ENCODE data around the gene PPFIBP2.

Gene PPFIBP2

DNA sequence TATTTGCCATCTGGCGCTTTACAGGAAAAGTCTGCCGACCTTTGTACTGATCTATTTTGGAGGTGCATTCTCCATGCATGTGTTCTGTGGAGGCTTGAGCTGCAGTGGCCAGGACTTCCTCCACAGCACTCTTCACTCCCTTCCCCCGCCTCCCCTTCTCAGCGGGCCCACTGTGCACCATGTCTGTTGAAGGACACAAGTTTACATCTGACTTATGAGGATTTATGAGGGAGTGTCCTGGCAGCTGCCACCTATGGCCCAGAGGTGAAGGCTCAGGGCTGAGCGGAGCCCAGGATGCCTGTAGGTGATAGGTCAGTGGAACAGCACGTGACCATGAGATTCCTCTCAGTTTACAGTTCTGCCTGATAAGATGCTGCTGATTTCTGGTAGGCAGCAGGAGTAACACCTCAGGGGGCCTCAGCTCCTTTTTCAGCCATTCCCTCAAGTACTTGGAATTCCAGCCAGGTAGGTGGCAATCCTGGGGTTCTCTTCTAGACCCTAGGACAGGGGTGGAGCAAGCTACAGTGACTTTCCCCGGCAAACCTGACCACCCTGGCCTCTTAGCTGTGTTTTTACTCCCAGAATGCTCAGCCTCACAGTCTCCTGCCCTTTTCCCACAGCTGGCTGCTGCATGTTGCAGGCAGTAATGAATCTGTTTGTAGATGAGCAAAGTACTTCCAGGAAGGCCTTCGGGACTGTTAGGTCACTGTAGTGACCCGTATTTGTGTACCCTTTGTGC is 59.9 kb downstream of the PPFIBP2 start:
- TF ChIP-seq CTCF (IDR thresholded peaks at IDR 0.05; ENCODE audit: low read depth, low read length, missing control alignments): no peak
- DNase-seq (ENCODE audit: extremely low read depth, low read depth): no peak
- no peak overlapping the region for H3K4me3 ChIP-seq (replicated peaks; ENCODE audit: low read depth, low read length)

DNA sequence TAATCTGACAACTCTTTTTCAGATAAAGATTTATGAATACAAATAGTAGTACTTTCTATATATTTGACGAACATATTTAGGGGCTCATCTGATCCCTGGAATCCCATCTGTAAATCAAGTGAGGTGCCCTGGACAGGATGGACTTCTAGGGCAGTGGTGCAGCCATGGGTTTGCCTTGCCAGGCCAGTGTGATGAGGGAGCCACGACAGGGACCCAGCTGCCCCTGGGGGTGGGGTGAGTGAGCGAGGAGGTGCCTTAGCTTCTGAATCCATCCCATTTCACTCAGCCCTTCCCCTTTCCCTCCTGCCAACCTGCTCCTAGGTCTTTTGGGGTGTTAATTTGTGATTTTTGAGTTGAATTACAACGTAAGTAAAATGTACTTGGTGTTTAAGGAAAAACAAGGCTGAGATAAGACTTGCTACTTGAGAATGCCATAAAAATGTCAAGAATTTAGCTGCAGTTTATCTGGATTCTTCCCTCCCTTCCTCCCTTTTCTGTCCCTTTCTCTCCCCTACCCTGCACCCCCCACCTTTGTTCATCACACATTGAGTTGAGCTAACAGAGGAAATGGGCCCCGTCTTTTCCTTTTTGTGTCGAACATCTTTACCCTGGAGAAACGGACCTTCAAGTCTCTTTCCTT is 60.8 kb downstream of the PPFIBP2 start:
- no peak for TF ChIP-seq CTCF (IDR thresholded peaks at IDR 0.05; ENCODE audit: low read depth, low read length, missing control alignments)
- DNase-seq (ENCODE audit: extremely low read depth, low read depth): no peak
- no peak overlapping the region for H3K4me3 ChIP-seq (replicated peaks; ENCODE audit: low read depth, low read length)

GRCh38 chr11:7575841-7576725 is 62.3 kb downstream of the PPFIBP2 start:
- no peak for DNase-seq (ENCODE audit: extremely low read depth, low read depth)
- TF ChIP-seq CTCF (IDR thresholded peaks at IDR 0.05; ENCODE audit: low read depth, low read length, missing control alignments): no peak
- H3K4me3 ChIP-seq (replicated peaks; ENCODE audit: low read depth, low read length): peak overlapping the region; percentile 50

DNA sequence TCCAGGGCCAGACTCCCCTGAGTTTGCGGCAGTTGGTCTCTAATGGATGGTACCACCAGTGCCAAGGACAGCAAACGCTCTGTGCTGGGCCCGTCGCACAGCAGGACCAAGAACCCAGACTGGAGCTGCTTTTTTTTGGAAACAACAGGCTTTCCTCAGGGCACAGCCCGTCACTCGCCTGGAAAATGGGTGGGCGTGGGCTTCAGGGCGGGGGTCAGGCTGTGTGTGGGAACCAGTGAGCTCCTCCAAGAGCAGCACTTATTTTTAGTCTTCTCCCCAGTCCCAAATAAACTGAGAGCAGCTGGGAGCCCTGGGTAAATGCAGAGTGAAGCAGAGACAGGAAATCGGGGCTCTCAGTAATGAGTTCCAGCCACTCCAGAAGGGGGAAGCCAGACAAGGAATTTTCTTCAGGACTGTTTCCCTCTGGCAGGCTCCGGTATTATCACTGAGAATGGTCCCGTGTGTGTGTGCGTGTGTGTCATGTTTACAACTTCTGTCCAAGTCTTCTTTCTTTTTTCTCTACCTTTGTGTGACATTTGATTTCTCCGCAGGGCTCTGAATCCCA is 63.0 kb downstream of the PPFIBP2 start:
- DNase-seq (ENCODE audit: extremely low read depth, low read depth): no peak
- TF ChIP-seq CTCF (IDR thresholded peaks at IDR 0.05; ENCODE audit: low read depth, low read length, missing control alignments): no peak
- peak overlapping the region; percentile 50 for H3K4me3 ChIP-seq (replicated peaks; ENCODE audit: low read depth, low read length)

DNA sequence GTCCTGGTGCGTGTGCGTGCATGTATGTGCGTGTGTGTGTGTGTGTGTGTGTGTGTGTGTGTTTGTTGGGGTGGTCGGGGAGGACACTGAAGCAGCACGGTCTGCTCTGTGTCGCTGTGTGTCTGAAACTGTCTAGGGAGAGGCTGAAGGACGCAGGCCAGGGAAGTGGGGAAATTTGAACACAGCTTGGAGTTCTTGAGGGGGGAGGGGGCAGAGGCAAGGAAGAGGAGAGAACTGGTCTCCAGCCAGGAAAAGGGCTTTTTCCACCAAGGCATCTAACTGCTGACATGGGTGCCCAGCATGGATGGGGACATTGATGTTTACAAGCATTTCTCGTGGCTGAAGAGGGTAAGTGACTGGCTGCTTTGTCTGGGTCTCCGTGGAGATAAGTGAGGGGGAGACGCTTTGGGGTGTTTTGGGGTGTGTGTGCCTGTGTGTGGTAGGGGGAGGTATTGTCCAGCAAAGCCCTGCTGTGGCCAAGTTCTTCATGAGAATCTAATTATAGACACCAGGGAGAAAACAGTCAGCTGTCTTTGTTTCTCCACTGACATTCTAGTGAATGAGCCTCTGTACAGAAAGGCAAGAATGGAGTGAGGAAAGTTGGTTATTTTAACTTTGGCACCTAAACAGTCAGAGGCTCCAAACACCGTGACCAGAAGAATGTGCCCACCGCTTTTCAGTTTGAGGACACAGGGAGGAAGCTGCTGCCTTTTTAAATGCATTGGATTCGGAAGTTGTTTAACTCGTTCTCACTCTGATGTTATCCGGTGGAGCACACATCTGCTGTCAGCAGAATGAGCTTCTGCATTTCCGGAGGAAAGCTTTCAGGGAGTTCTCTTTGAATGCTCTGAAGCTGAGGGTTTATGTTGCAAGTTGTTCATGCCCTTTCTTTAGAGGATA is 63.7 kb downstream of the PPFIBP2 start:
- peak; percentile 55 for DNase-seq (ENCODE audit: extremely low read depth, low read depth)
- H3K4me3 ChIP-seq (replicated peaks; ENCODE audit: low read depth, low read length): peak overlapping the region; percentile 50
- no peak for TF ChIP-seq CTCF (IDR thresholded peaks at IDR 0.05; ENCODE audit: low read depth, low read length, missing control alignments)

Data from HFF-Myc (cell line).